Erythroblast (primary cell): Measurements from ENCODE around the gene PRODH.
"Not testable (repeated sequence)": the region's sequence is repeated elsewhere in the genome, so short reads cannot be mapped to it uniquely, and the experiment has no call there.

Experiments
- DNase-seq, 2 experiments: peaks; one replicate each; lab custom pipeline; 2025; lab: John Stamatoyannopoulos, UW
- GATA1 ChIP-seq: IDR thresholded peaks from 2 replicates; pipeline ENCODE4 v1.6.1; 2011; ENCODE audit warnings: low read depth, mild to moderate bottlenecking, control low read depth, low read length, moderate library complexity
- POLR2A ChIP-seq: IDR thresholded peaks from 2 replicates; pipeline ENCODE4 v1.6.1; 2011; ENCODE audit warnings: mild to moderate bottlenecking, low read length

PRODH gene

GRCh38 chr22:18931905-18932652 is 4.0 kb downstream of the PRODH start:
- DNase-seq, result no peak
- no peak for TF ChIP-seq POLR2A
- TF ChIP-seq GATA1, result no peak

GRCh38 chr22:18929459-18929858 is 6.6 kb downstream of the PRODH start:
- TF ChIP-seq GATA1 (no peak), POLR2A (no peak)
- no peak for DNase-seq

GRCh38 chr22:18927573-18927972 is 8.5 kb downstream of the PRODH start:
- TF ChIP-seq POLR2A, result no peak
- TF ChIP-seq GATA1, result no peak
- no peak for DNase-seq

GRCh38 chr22:18927020-18927419 is 9.1 kb downstream of the PRODH start:
- DNase-seq, result no peak
- no peak for TF ChIP-seq GATA1

- no peak for TF ChIP-seq GATA1
Observed at GRCh38 chr22:18925368-18926064, 10.6 kb downstream of the PRODH start.

GRCh38 chr22:18920257-18920902 is 15.7 kb downstream of the PRODH start:
- DNase-seq, result not testable (repeated sequence)

More at GRCh38 chr22:18925368-18926064, 10.6 kb downstream of the PRODH start:
- no peak for DNase-seq

GRCh38 chr22:18917818-18918217 is 18.3 kb downstream of the PRODH start:
- DNase-seq, result not testable (repeated sequence)

- DNase-seq, result not testable (repeated sequence)
Observed at GRCh38 chr22:18915550-18915949, 20.5 kb downstream of the PRODH start.

GRCh38 chr22:18914558-18914957 is 21.5 kb downstream of the PRODH start:
- not testable (repeated sequence) for DNase-seq

GRCh38 chr22:18912264-18912946 is 23.7 kb downstream of the PRODH start:
- not testable (repeated sequence) for DNase-seq

GRCh38 chr22:18911535-18911934 is 24.6 kb downstream of the PRODH start:
- DNase-seq, result not testable (repeated sequence)

- no peak for DNase-seq
- TF ChIP-seq POLR2A, result no peak
- no peak for TF ChIP-seq GATA1
Observed at GRCh38 chr22:18909556-18909955, 26.5 kb downstream of the PRODH start.

GRCh38 chr22:18906896-18907295 is 29.2 kb downstream of the PRODH start:
- DNase-seq, result no peak
- no peak for TF ChIP-seq POLR2A

GRCh38 chr22:18906410-18906745 is 29.7 kb downstream of the PRODH start:
- not testable (repeated sequence) for DNase-seq
